Osteoblast (primary cell): ENCODE measurements around the gene SPTLC2. TPM values are rescaled to one million over a fixed set of nuclear protein-coding genes. Genes with fewer than 3 reads are reported as not detected.

Source experiments
- DNase-seq: peaks from one replicate; pipeline ENCODE4 v3.0.0; 2011; ENCODE audit warnings: low spot score, mixed read lengths; ENCODE audit not compliant: insufficient read length; ENCODE audit errors: missing footprints
- H2AFZ ChIP-seq: 2 replicates; pipeline ENCODE4 v1.6.0; 2011; ENCODE audit warnings: mild to moderate bottlenecking, low read length
- H3K27ac ChIP-seq: 2 replicates; pipeline ENCODE4 v1.5.1; 2011; ENCODE audit warnings: mild to moderate bottlenecking, low read depth, low read length, moderate library complexity
- H3K27me3 ChIP-seq: 2 replicates; pipeline ENCODE4 v1.6.0; 2012; ENCODE audit warnings: mild to moderate bottlenecking, control low read depth, inconsistent platforms, low read length, moderate library complexity; ENCODE audit not compliant: insufficient read depth
- H3K36me3 ChIP-seq: 2 replicates; pipeline ENCODE4 v1.5.1; 2011; ENCODE audit warnings: mild to moderate bottlenecking, low read length, control low read depth, moderate library complexity; ENCODE audit not compliant: insufficient read depth
- H3K4me1 ChIP-seq: 2 replicates; pipeline ENCODE4 v1.5.1; 2011; ENCODE audit warnings: mild to moderate bottlenecking, low read length, control low read depth, moderate library complexity; ENCODE audit not compliant: insufficient read depth
- H3K4me2 ChIP-seq: 2 replicates; pipeline ENCODE4 v1.6.0; 2011; ENCODE audit warnings: mild to moderate bottlenecking, low read length; ENCODE audit not compliant: insufficient read depth
- H3K4me3 ChIP-seq: fragments of 200-600 bp; sonication (generic); 3 replicates; pipeline ENCODE4 v1.5.1; 2012; ENCODE audit warnings: mild to moderate bottlenecking, low read length, inconsistent platforms; ENCODE audit not compliant: insufficient read depth
- H3K79me2 ChIP-seq: 2 replicates; pipeline ENCODE4 v1.6.0; 2012; ENCODE audit warnings: mild to moderate bottlenecking, low read length, control low read depth, inconsistent platforms; ENCODE audit not compliant: insufficient read depth
- H3K9me3 ChIP-seq: 2 replicates; pipeline ENCODE4 v1.5.1; 2011; ENCODE audit warnings: low read depth, low read length, control low read depth
- H4K20me1 ChIP-seq: 2 replicates; pipeline ENCODE4 v1.6.0; 2012; ENCODE audit warnings: mild to moderate bottlenecking, low read length, control low read depth; ENCODE audit not compliant: insufficient read depth
- total RNA-seq: library from RNA; depleted of rRNA; stranded (reverse); fragments of >200 nt; gene quantifications from 2 replicates; pipeline ENCODE4 v1.2.3, GENCODE V29; 2012
- TF ChIP-seq, protein P1 (sequence below): IDR thresholded peaks from 2 replicates; pipeline ENCODE4 v1.5.1; 2011; ENCODE audit warnings: mild to moderate bottlenecking, low read depth, low read length, moderate library complexity; ENCODE audit errors: extremely low read depth

SPTLC2 gene
- total RNA-seq, 1 donor: 59.0 TPM

DNA sequence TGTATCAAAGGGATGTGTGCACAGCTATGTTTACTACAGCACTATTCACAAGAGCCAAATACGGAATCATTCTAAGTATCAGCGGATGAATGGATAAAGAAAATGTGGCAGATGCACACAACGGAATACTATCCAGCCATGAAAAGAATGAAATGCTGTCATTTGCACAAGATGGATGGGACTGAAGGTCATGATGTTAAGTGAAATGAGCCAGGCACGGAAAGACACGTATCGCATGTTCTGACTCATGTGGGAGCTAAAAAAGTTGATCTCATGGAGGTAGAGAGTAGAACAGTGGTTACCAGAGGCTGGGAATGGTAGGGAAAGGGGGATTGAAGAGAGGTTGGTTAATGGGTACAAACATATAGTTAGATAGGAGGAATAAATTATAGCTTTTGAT lies 91.9 kb downstream of the SPTLC2 start:
- H4K20me1 ChIP-seq: peaks cover 3% of the 10 kb centered on the region
- H3K4me2 ChIP-seq: no peak overlapping the region
- TF ChIP-seq, protein P1, sequence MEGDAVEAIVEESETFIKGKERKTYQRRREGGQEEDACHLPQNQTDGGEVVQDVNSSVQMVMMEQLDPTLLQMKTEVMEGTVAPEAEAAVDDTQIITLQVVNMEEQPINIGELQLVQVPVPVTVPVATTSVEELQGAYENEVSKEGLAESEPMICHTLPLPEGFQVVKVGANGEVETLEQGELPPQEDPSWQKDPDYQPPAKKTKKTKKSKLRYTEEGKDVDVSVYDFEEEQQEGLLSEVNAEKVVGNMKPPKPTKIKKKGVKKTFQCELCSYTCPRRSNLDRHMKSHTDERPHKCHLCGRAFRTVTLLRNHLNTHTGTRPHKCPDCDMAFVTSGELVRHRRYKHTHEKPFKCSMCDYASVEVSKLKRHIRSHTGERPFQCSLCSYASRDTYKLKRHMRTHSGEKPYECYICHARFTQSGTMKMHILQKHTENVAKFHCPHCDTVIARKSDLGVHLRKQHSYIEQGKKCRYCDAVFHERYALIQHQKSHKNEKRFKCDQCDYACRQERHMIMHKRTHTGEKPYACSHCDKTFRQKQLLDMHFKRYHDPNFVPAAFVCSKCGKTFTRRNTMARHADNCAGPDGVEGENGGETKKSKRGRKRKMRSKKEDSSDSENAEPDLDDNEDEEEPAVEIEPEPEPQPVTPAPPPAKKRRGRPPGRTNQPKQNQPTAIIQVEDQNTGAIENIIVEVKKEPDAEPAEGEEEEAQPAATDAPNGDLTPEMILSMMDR: no peak
- no peak overlapping the region for H3K27ac ChIP-seq
- no peaks in the 10 kb centered on the region for H3K4me1 ChIP-seq
- DNase-seq: no peak
- no peaks in the 10 kb centered on the region for H3K27me3 ChIP-seq
- H2AFZ ChIP-seq: no peak overlapping the region
- peaks cover 37% of the 10 kb centered on the region for H3K79me2 ChIP-seq
- no peaks in the 10 kb centered on the region for H3K9me3 ChIP-seq
- no peak overlapping the region for H3K4me3 ChIP-seq
- peaks cover 27% of the 10 kb centered on the region for H3K36me3 ChIP-seq

DNA sequence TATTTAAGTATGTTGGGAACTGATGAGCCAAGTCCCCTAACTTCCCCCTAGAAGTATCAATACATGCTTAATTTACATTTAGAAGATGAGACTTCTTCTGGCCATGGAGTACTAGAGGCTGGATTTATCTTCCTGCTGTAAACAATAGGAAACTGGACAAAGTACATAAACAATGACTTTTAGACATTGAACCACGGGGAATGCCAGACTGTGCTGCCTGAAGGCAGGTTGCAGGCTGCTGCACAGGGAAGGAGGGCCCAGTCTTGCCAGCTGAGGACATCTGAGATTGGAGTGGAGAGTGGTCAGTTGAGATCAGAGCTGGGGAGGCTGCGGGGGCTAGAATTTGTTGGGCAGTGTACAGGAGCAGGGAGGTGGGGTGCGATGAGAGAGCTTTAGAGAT lies 93.3 kb downstream of the SPTLC2 start:
- DNase-seq: no peak
- no peaks in the 10 kb centered on the region for H3K27me3 ChIP-seq
- no peaks in the 10 kb centered on the region for H3K9me3 ChIP-seq
- TF ChIP-seq, protein P1: no peak
- peaks cover 3% of the 10 kb centered on the region for H4K20me1 ChIP-seq
- H3K79me2 ChIP-seq: peaks cover 34% of the 10 kb centered on the region
- H3K36me3 ChIP-seq: peaks cover 34% of the 10 kb centered on the region
- H2AFZ ChIP-seq: no peak overlapping the region
- H3K27ac ChIP-seq: no peak overlapping the region
- no peak overlapping the region for H3K4me3 ChIP-seq
- H3K4me1 ChIP-seq: no peaks in the 10 kb centered on the region
- H3K4me2 ChIP-seq: no peak overlapping the region

DNA sequence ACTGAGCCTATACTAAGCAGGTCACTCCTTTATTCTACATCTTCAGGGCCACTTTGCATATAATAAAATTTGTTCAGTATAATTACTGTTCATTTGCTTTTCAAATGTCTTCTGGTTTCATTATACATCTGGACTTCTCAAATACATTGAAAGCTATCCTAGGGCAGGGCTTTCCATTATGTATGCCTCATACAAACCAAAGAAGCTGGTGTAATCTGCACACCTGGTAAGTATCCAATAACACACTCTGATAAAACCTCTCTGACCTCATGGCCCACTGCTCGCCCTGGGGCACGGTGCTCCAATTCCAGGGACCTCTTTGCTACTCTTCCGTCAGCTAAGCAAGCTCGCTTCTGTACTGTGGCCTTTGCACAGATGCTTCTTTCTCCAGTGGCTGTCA lies 95.9 kb downstream of the SPTLC2 start:
- H3K9me3 ChIP-seq: no peaks in the 10 kb centered on the region
- peaks cover 27% of the 10 kb centered on the region for H3K79me2 ChIP-seq
- peaks cover 46% of the 10 kb centered on the region for H3K36me3 ChIP-seq
- no peak overlapping the region for H3K4me3 ChIP-seq
- DNase-seq: no peak
- H3K4me1 ChIP-seq: no peaks in the 10 kb centered on the region
- H3K27ac ChIP-seq: no peak overlapping the region
- peaks cover 3% of the 10 kb centered on the region for H4K20me1 ChIP-seq
- no peak overlapping the region for H2AFZ ChIP-seq
- no peak overlapping the region for H3K4me2 ChIP-seq
- TF ChIP-seq, protein P1: no peak
- H3K27me3 ChIP-seq: no peaks in the 10 kb centered on the region

DNA sequence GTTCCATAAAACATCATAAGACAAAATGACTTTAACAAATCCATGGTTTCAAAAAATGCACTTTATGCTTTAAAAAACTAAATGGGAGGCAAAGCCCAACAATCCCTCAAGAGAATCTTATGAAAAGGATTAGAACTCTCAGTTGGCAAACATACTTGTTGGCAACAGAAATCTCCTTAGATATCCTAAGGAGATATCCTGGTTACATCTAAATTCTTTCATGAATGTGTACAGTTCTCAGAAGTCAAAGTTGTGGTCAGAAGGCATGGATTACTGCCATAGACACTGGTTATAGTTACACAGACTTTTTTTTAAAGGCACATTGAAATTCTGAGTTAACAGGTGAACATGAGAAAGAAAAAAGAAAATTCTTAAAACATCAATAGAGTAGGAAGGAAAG lies 100.3 kb downstream of the SPTLC2 start:
- no peak overlapping the region for H3K4me2 ChIP-seq
- H3K27me3 ChIP-seq: no peaks in the 10 kb centered on the region
- H3K4me1 ChIP-seq: no peaks in the 10 kb centered on the region
- H3K9me3 ChIP-seq: no peaks in the 10 kb centered on the region
- H3K27ac ChIP-seq: no peak overlapping the region
- no peak overlapping the region for H3K4me3 ChIP-seq
- peaks cover 57% of the 10 kb centered on the region for H3K36me3 ChIP-seq
- TF ChIP-seq, protein P1: no peak
- peaks cover 5% of the 10 kb centered on the region for H4K20me1 ChIP-seq
- DNase-seq: no peak
- no peak overlapping the region for H2AFZ ChIP-seq
- H3K79me2 ChIP-seq: no peaks in the 10 kb centered on the region
